ENCODE data around the gene CDK5. TPM values are rescaled to one million over a fixed set of nuclear protein-coding genes. Genes with fewer than 3 reads are reported as not detected.
A peak's percentile ranks its signal among the peaks of the same experiment; 100 is the strongest.
"Not testable (repeated sequence)": the region's sequence is repeated elsewhere in the genome, so short reads cannot be mapped to it uniquely, and the experiment has no call there.

CDK5 gene
- total and polyA plus RNA-seq, 9 of the 15 experiments (the other 6 are each of a cell fraction or from before 2014, with no cell fraction given) = 3.2 to 38.0 (median 27.5) TPM

DNA sequence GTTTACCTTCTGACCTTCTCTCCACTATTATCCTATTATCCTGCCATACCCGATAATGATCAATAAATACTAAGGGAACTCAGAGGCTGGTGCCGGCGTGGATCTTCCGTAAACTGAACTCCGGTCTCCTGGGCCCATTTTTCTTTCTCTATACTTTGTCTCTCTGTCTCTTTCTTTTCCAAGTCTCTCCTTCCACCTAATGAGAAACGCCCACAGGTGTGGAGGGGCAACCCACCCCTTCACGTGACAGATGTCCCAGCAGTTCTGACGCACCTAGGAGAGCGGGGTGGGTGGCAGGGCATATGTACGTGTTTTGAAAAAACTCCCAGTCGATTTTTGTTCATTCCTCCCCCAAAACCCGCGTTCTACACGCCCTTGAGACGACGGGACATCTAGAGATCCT is 30.0 kb downstream of the CDK5 start (continued):
- peak in 1 of 2 experiments; percentile 69; a peak in 2 of 4 replicates for TF ChIP-seq HDAC1 (IDR thresholded peaks at IDR 0.05)
- TF ChIP-seq MYC (IDR thresholded peaks at IDR 0.05; ENCODE audit: low read depth, low read length); ETV6 (CRISPR knock-in tag; IDR thresholded peaks at IDR 0.05; ENCODE audit: borderline replicate concordance): not testable (repeated sequence)
- peak; percentile 68; the same call in 1 of the 2 replicates for TF ChIP-seq MYC (CRISPR knock-in tag; IDR thresholded peaks at IDR 0.05; ENCODE audit: borderline replicate concordance, low read depth)
- peak; percentile 10; the same call in 1 of the 2 replicates for TF ChIP-seq CBFA2T2 (conservative IDR thresholded peaks at IDR 0.05)
- peak; percentile 52; the same call in 1 of the 2 replicates for TF ChIP-seq LEF1 (IDR thresholded peaks at IDR 0.05)
- TF ChIP-seq, protein P1, sequence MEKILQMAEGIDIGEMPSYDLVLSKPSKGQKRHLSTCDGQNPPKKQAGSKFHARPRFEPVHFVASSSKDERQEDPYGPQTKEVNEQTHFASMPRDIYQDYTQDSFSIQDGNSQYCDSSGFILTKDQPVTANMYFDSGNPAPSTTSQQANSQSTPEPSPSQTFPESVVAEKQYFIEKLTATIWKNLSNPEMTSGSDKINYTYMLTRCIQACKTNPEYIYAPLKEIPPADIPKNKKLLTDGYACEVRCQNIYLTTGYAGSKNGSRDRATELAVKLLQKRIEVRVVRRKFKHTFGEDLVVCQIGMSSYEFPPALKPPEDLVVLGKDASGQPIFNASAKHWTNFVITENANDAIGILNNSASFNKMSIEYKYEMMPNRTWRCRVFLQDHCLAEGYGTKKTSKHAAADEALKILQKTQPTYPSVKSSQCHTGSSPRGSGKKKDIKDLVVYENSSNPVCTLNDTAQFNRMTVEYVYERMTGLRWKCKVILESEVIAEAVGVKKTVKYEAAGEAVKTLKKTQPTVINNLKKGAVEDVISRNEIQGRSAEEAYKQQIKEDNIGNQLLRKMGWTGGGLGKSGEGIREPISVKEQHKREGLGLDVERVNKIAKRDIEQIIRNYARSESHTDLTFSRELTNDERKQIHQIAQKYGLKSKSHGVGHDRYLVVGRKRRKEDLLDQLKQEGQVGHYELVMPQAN (IDR thresholded peaks at IDR 0.05; ENCODE audit: borderline replicate concordance) = peak; percentile 93
- TF ChIP-seq BHLHE40 (IDR thresholded peaks at IDR 0.05; ENCODE audit: low read length) = peak; percentile 83
- TF ChIP-seq CXXC5 (CRISPR knock-in tag; IDR thresholded peaks at IDR 0.05) = 0 out of 2 replicates have a peak, but pooled peaks have one; percentile 25
- TF ChIP-seq, protein P2, sequence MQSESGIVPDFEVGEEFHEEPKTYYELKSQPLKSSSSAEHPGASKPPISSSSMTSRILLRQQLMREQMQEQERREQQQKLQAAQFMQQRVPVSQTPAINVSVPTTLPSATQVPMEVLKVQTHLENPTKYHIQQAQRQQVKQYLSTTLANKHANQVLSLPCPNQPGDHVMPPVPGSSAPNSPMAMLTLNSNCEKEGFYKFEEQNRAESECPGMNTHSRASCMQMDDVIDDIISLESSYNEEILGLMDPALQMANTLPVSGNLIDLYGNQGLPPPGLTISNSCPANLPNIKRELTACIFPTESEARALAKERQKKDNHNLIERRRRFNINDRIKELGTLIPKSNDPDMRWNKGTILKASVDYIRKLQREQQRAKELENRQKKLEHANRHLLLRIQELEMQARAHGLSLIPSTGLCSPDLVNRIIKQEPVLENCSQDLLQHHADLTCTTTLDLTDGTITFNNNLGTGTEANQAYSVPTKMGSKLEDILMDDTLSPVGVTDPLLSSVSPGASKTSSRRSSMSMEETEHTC (IDR thresholded peaks at IDR 0.05) = 0 out of 2 replicates have a peak, but pooled peaks have one; percentile 10
- TF ChIP-seq, protein P3, sequence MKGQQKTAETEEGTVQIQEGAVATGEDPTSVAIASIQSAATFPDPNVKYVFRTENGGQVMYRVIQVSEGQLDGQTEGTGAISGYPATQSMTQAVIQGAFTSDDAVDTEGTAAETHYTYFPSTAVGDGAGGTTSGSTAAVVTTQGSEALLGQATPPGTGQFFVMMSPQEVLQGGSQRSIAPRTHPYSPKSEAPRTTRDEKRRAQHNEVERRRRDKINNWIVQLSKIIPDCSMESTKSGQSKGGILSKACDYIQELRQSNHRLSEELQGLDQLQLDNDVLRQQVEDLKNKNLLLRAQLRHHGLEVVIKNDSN (CRISPR knock-in tag; IDR thresholded peaks at IDR 0.05) = peak; percentile 84
- peak; percentile 25; the same call in 1 of the 2 replicates for TF ChIP-seq SMARCC2 (IDR thresholded peaks at IDR 0.05; ENCODE audit: low read depth)
- 0 out of 2 replicates have a peak, but pooled peaks have one; percentile 41 for TF ChIP-seq KDM2B (CRISPR knock-in tag; IDR thresholded peaks at IDR 0.05)
- peak; percentile 7; the same call in 1 of the 2 replicates for TF ChIP-seq OTX1 (CRISPR knock-in tag; IDR thresholded peaks at IDR 0.05)
- TF ChIP-seq, protein P4, sequence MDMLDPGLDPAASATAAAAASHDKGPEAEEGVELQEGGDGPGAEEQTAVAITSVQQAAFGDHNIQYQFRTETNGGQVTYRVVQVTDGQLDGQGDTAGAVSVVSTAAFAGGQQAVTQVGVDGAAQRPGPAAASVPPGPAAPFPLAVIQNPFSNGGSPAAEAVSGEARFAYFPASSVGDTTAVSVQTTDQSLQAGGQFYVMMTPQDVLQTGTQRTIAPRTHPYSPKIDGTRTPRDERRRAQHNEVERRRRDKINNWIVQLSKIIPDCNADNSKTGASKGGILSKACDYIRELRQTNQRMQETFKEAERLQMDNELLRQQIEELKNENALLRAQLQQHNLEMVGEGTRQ (CRISPR knock-in tag; IDR thresholded peaks at IDR 0.05) = peak; percentile 81
- TF ChIP-seq, protein P5, sequence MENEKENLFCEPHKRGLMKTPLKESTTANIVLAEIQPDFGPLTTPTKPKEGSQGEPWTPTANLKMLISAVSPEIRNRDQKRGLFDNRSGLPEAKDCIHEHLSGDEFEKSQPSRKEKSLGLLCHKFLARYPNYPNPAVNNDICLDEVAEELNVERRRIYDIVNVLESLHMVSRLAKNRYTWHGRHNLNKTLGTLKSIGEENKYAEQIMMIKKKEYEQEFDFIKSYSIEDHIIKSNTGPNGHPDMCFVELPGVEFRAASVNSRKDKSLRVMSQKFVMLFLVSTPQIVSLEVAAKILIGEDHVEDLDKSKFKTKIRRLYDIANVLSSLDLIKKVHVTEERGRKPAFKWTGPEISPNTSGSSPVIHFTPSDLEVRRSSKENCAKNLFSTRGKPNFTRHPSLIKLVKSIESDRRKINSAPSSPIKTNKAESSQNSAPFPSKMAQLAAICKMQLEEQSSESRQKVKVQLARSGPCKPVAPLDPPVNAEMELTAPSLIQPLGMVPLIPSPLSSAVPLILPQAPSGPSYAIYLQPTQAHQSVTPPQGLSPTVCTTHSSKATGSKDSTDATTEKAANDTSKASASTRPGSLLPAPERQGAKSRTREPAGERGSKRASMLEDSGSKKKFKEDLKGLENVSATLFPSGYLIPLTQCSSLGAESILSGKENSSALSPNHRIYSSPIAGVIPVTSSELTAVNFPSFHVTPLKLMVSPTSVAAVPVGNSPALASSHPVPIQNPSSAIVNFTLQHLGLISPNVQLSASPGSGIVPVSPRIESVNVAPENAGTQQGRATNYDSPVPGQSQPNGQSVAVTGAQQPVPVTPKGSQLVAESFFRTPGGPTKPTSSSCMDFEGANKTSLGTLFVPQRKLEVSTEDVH (IDR thresholded peaks at IDR 0.05; ENCODE audit: low read depth, partially characterized antibody) = peak; percentile 9
- TF ChIP-seq ZEB2 (IDR thresholded peaks at IDR 0.05) = peak; percentile 69; the same call in 1 of the 2 replicates
- 0 out of 4 replicates have a peak, but pooled peaks of 1 of the 2 experiments have one; percentile 17 for TF ChIP-seq ETV6 (IDR thresholded peaks at IDR 0.05; ENCODE audit: borderline replicate concordance in 1 of 2, low read depth in 2 of 2, low read length in 1 of 2)
- TF ChIP-seq TEAD1 (CRISPR knock-in tag; IDR thresholded peaks at IDR 0.05) = 0 out of 4 replicates have a peak, but pooled peaks of 1 of the 2 experiments have one; percentile 43
- 0 out of 2 replicates have a peak, but pooled peaks have one; percentile 39 for TF ChIP-seq CAMTA2 (CRISPR knock-in tag; conservative IDR thresholded peaks at IDR 0.05)
- peak; percentile 15; the same call in 1 of the 2 replicates for TF ChIP-seq NBN (IDR thresholded peaks at IDR 0.05; ENCODE audit: low read depth)
- TF ChIP-seq CSDE1 (IDR thresholded peaks at IDR 0.05) = peak in 1 of 2 experiments; percentile 75; a peak in 1 of 4 replicates

All from K562 (cell line).